Sigmoid colon (tissue), 3 donors: ENCODE results near the gene APLP2.

Experiments
- POLR2A ChIP-seq, 2 donors: fragments of 450-650 bp; IDR thresholded peaks; one replicate each; pipeline ENCODE4 v1.6.1; 2016; ENCODE audit warnings: antibody characterized with exemption in 2 of 2, mild to moderate bottlenecking in 2 of 2, moderate library complexity in 2 of 2
- TF ChIP-seq, protein P1 (sequence below), 4 experiments: fragments of 450-650 bp in 3 of 4; fragments of 200-600 bp in 1 of 4; IDR thresholded peaks; one replicate each; pipeline ENCODE4 v1.5.1; 2016 to 2019; ENCODE audit warnings: antibody characterized with exemption in 4 of 4, mild to moderate bottlenecking in 3 of 4, moderate library complexity in 2 of 4

GRCh38 chr11:130120045-130120444, 50.4 kb downstream of the APLP2 start:
- no peak for TF ChIP-seq POLR2A (IDR thresholded peaks at IDR 0.05)
- TF ChIP-seq, protein P1, sequence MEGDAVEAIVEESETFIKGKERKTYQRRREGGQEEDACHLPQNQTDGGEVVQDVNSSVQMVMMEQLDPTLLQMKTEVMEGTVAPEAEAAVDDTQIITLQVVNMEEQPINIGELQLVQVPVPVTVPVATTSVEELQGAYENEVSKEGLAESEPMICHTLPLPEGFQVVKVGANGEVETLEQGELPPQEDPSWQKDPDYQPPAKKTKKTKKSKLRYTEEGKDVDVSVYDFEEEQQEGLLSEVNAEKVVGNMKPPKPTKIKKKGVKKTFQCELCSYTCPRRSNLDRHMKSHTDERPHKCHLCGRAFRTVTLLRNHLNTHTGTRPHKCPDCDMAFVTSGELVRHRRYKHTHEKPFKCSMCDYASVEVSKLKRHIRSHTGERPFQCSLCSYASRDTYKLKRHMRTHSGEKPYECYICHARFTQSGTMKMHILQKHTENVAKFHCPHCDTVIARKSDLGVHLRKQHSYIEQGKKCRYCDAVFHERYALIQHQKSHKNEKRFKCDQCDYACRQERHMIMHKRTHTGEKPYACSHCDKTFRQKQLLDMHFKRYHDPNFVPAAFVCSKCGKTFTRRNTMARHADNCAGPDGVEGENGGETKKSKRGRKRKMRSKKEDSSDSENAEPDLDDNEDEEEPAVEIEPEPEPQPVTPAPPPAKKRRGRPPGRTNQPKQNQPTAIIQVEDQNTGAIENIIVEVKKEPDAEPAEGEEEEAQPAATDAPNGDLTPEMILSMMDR (IDR thresholded peaks at IDR 0.05), result no peak
